HCT116 (cell line): ENCODE data around the gene ENPEP.

ENCODE experiments used
- POLR2A ChIP-seq: IDR thresholded peaks from 2 replicates; pipeline ENCODE4 v1.7.0; 2011; ENCODE audit warnings: borderline replicate concordance; ENCODE audit not compliant: insufficient read depth, insufficient read length; ENCODE audit errors: extremely low read depth
- POLR2AphosphoS5 ChIP-seq: IDR thresholded peaks from 2 replicates; pipeline ENCODE4 v1.6.1; 2011; ENCODE audit warnings: mild to moderate bottlenecking, low read depth, low read length, moderate library complexity
- TF ChIP-seq, protein P1 (sequence below), 3 experiments: fragments of 200-600 bp in 1 of 3; sonication (generic) in 1 of 3; IDR thresholded peaks in 2 of 3; conservative IDR thresholded peaks in 1 of 3; 2 replicates each; pipeline ENCODE4 v1.5.1; 2012 to 2017; ENCODE audit warnings: low read depth in 2 of 3, low read length in 2 of 3, antibody characterized with exemption in 1 of 3, borderline replicate concordance in 1 of 3, control low read depth in 1 of 3, mild to moderate bottlenecking in 1 of 3, mixed read lengths in 1 of 3, mixed run types in 1 of 3, moderate library complexity in 1 of 3; ENCODE audit not compliant: insufficient read depth in 1 of 3
- TF ChIP-seq, protein P2 (sequence below): IDR thresholded peaks from 2 replicates; pipeline ENCODE4 v1.6.1; 2012; ENCODE audit warnings: low read depth

DNA sequence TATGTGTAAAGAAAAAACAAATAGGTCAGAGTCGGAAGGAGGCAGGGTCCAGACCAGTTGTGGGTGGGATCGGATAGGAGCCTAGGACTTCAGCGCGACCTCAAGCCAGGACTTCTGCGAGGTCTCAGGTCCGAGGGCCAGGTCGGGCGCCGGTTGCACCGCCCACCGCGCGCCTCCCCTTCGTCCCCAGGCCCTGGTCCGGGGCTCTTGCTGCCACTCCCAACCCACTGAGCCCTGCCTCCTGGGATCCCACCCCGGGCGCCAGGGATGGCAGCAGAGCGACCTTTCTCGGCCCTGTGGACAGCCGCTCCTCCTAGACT lies 134.6 kb downstream of the ENPEP start:
- no peak for TF ChIP-seq POLR2A
- TF ChIP-seq, protein P1, sequence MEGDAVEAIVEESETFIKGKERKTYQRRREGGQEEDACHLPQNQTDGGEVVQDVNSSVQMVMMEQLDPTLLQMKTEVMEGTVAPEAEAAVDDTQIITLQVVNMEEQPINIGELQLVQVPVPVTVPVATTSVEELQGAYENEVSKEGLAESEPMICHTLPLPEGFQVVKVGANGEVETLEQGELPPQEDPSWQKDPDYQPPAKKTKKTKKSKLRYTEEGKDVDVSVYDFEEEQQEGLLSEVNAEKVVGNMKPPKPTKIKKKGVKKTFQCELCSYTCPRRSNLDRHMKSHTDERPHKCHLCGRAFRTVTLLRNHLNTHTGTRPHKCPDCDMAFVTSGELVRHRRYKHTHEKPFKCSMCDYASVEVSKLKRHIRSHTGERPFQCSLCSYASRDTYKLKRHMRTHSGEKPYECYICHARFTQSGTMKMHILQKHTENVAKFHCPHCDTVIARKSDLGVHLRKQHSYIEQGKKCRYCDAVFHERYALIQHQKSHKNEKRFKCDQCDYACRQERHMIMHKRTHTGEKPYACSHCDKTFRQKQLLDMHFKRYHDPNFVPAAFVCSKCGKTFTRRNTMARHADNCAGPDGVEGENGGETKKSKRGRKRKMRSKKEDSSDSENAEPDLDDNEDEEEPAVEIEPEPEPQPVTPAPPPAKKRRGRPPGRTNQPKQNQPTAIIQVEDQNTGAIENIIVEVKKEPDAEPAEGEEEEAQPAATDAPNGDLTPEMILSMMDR (IDR thresholded peaks at IDR 0.05 in 2 of 3, conservative IDR thresholded peaks at IDR 0.05 in 1 of 3; ENCODE audit: borderline replicate concordance in 1 of 3, insufficient read depth in 1 of 3, low read depth in 2 of 3, low read length in 2 of 3): no peak
- TF ChIP-seq, protein P2, sequence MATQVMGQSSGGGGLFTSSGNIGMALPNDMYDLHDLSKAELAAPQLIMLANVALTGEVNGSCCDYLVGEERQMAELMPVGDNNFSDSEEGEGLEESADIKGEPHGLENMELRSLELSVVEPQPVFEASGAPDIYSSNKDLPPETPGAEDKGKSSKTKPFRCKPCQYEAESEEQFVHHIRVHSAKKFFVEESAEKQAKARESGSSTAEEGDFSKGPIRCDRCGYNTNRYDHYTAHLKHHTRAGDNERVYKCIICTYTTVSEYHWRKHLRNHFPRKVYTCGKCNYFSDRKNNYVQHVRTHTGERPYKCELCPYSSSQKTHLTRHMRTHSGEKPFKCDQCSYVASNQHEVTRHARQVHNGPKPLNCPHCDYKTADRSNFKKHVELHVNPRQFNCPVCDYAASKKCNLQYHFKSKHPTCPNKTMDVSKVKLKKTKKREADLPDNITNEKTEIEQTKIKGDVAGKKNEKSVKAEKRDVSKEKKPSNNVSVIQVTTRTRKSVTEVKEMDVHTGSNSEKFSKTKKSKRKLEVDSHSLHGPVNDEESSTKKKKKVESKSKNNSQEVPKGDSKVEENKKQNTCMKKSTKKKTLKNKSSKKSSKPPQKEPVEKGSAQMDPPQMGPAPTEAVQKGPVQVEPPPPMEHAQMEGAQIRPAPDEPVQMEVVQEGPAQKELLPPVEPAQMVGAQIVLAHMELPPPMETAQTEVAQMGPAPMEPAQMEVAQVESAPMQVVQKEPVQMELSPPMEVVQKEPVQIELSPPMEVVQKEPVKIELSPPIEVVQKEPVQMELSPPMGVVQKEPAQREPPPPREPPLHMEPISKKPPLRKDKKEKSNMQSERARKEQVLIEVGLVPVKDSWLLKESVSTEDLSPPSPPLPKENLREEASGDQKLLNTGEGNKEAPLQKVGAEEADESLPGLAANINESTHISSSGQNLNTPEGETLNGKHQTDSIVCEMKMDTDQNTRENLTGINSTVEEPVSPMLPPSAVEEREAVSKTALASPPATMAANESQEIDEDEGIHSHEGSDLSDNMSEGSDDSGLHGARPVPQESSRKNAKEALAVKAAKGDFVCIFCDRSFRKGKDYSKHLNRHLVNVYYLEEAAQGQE: no peak
- TF ChIP-seq POLR2AphosphoS5: no peak
